ENCODE results near the gene TOX4.

Gene TOX4

DNA sequence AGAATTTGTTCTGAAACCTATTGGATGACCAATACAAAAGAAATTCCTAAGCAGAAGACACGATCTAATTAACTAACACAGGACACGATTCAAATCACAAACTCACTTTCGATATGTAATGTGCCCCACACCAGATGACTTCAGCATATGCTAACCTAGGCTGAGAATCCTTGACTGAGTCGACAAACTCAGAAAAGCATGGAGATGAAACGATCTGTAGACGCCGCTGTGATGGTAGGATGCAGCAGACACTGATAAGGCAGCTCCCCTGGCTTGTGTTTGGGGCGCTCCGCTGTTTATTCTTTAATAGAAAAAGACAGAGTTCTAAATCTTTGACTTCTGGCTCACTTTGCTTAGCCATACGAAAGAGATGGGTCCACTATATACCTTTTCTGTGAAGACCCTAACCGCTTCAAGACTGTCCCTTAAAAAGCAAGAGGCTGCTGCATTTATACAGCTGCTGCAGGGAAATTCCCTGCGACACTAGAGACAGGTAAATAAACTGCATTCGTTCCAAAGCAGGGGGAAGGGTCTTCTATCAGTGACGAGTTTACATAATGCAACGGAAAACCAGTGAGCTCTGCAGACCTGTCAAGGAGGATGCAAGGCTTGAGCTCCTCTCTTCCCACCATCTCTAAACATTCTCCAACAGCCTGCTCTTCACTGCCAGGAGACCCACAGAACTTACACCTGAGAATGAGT lies 22.0 kb upstream of the TOX4 start:
- H3K4me3 ChIP-seq (IDR thresholded peaks at IDR 0.05; ENCODE audit: insufficient read depth, low read depth, low read length): no peak overlapping the region
- TF ChIP-seq, protein P1, sequence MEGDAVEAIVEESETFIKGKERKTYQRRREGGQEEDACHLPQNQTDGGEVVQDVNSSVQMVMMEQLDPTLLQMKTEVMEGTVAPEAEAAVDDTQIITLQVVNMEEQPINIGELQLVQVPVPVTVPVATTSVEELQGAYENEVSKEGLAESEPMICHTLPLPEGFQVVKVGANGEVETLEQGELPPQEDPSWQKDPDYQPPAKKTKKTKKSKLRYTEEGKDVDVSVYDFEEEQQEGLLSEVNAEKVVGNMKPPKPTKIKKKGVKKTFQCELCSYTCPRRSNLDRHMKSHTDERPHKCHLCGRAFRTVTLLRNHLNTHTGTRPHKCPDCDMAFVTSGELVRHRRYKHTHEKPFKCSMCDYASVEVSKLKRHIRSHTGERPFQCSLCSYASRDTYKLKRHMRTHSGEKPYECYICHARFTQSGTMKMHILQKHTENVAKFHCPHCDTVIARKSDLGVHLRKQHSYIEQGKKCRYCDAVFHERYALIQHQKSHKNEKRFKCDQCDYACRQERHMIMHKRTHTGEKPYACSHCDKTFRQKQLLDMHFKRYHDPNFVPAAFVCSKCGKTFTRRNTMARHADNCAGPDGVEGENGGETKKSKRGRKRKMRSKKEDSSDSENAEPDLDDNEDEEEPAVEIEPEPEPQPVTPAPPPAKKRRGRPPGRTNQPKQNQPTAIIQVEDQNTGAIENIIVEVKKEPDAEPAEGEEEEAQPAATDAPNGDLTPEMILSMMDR (conservative IDR thresholded peaks at IDR 0.05; ENCODE audit: low read depth, low read length): no peak
- peaks cover 52% of the 10 kb centered on the region for H3K79me2 ChIP-seq (ENCODE audit: insufficient read depth, low read depth)
- peak overlapping the region; percentile 66; the same call in 1 of the 2 replicates for H3K9ac ChIP-seq
- peak overlapping the region; percentile 65; the same call in 1 of the 2 replicates for H3K27ac ChIP-seq
- H4K20me1 ChIP-seq (ENCODE audit: insufficient read depth): no peaks in the 10 kb centered on the region
- H3K27me3 ChIP-seq (ENCODE audit: insufficient read depth, low read depth): no peaks in the 10 kb centered on the region
- H3K4me2 ChIP-seq: peak overlapping the region; percentile 72
- peaks cover 34% of the 10 kb centered on the region for H3K4me1 ChIP-seq (ENCODE audit: low read depth, poor library complexity, severe bottlenecking)
- H3K36me3 ChIP-seq (ENCODE audit: insufficient read depth): no peaks in the 10 kb centered on the region
- peak overlapping the region; percentile 66 for H2AFZ ChIP-seq (ENCODE audit: low read depth)

DNA sequence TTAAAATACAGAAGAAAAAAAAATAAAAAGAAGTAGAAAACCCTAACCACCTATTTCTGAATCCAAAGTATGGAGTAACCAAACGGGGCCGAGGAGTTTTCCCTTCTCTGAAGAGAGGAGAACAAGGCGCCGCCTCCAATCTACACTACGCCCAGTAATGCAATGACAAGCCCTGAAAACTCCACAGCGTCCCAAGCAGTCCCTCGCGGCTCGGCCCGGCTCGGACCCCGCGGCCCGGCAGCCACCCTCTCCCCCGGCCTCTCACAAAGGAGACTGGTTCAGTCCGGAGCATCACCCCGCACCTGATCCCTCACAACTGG lies 21.4 kb upstream of the TOX4 start:
- Histone ChIP-seq H2AFZ (ENCODE audit: low read depth) (peak overlapping the region; percentile 66), H3K79me2 (ENCODE audit: insufficient read depth, low read depth) (peaks cover 47% of the 10 kb centered on the region)
- TF ChIP-seq, protein P1 (conservative IDR thresholded peaks at IDR 0.05; ENCODE audit: low read depth, low read length): no peak

DNA sequence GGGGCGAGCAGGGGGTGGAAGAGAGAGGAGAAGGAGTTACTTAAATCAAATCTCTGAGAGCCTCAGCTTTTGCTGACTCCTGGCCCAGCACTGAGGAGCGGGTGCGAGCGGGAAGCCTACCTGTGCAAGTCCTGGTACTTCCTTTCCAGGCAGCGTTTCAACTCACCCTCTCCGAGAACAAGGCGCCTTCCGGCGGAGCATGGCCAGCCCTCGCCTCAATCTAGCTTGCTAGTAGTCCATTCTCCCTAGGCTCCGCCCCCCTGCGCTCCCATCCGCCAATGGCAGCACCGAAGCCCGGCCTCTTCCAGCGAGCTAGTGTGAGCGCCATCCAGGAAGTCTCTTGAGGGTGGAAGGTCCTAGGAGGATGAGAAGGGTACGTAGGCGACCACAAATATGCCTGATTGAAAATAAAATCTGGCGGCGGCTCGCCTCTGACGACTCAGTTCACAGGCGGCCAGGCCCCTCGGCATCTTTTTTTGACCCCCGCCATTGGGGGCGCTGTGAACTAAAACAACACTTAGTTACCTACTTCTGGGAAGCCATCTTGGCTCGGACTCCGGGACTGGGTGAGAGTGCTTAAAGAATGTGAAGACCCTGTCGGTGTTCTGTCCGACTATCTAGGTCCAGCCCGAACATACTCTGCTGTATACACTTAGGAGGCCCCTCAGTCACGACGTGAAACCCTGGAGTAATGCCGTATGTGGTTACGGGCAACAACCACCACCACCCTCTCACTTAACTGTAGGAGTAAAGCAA lies 20.9 kb upstream of the TOX4 start, which contains the start of gene CHD8:
TSS of gene CHD8 (minus strand) at position 212 of the 756 bp plus-strand sequence. CDS start 24,480 bp downstream, outside the sequence.
- H3K27me3 ChIP-seq (ENCODE audit: insufficient read depth, low read depth): no peaks in the 10 kb centered on the region
- peak within 1 kb of the TSS; percentile 89 for H3K4me2 ChIP-seq
- H4K20me1 ChIP-seq (ENCODE audit: insufficient read depth): no peaks in the 10 kb centered on the region
- peak within 1 kb of the TSS; percentile 89 for H3K27ac ChIP-seq
- peak within 1 kb of the TSS; percentile 80 for H3K9ac ChIP-seq
- TF ChIP-seq, protein P1 (conservative IDR thresholded peaks at IDR 0.05; ENCODE audit: low read depth, low read length): peak; percentile 74
- peaks cover 41% of the 10 kb centered on the region for H3K79me2 ChIP-seq (ENCODE audit: insufficient read depth, low read depth)
- peaks cover 23% of the 10 kb centered on the region for H3K4me1 ChIP-seq (ENCODE audit: low read depth, poor library complexity, severe bottlenecking)
- H3K36me3 ChIP-seq (ENCODE audit: insufficient read depth): no peaks in the 10 kb centered on the region
- peak within 1 kb of the TSS; percentile 94 for H2AFZ ChIP-seq (ENCODE audit: low read depth)
- no peak within 1 kb of the TSS for H3K4me3 ChIP-seq (IDR thresholded peaks at IDR 0.05; ENCODE audit: insufficient read depth, low read depth, low read length)

More for the DNA sequence above, 21.4 kb upstream of the TOX4 start:
- Histone ChIP-seq H3K4me3 (IDR thresholded peaks at IDR 0.05; ENCODE audit: insufficient read depth, low read depth, low read length) (no peak overlapping the region), H3K9ac (peak overlapping the region; percentile 66), H3K36me3 (ENCODE audit: insufficient read depth) (no peaks in the 10 kb centered on the region), H3K4me2 (peak overlapping the region; percentile 72; the same call in 1 of the 2 replicates), H3K27ac (peak overlapping the region; percentile 65), H4K20me1 (ENCODE audit: insufficient read depth) (no peaks in the 10 kb centered on the region), H3K27me3 (ENCODE audit: insufficient read depth, low read depth) (no peaks in the 10 kb centered on the region), H3K4me1 (ENCODE audit: low read depth, poor library complexity, severe bottlenecking) (peaks cover 29% of the 10 kb centered on the region)

DNA sequence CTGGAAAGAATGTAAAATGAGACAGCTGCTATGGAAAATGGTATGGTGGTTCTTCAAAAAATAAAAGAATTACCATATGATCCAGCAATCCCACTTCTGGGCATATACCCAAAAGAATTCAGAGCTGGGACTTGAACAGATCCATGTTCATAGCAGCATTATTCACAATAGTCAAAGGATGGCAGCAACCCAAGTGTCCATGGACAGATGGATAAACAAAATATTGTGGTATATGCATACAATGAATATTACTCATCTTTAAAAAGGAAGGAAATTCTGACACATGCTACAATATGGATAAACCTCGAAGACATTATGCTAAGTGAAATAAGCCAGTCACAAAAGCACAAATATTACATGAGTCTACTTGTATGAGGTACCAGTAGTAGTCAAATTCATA lies 9.4 kb upstream of the TOX4 start:
- no peak overlapping the region for H3K9ac ChIP-seq
- H3K4me2 ChIP-seq: no peak overlapping the region
- TF ChIP-seq, protein P1 (conservative IDR thresholded peaks at IDR 0.05; ENCODE audit: low read depth, low read length): no peak
- no peaks in the 10 kb centered on the region for H3K27me3 ChIP-seq (ENCODE audit: insufficient read depth, low read depth)
- H3K79me2 ChIP-seq (ENCODE audit: insufficient read depth, low read depth): no peaks in the 10 kb centered on the region
- H4K20me1 ChIP-seq (ENCODE audit: insufficient read depth): no peaks in the 10 kb centered on the region
- no peak overlapping the region for H2AFZ ChIP-seq (ENCODE audit: low read depth)
- no peaks in the 10 kb centered on the region for H3K4me1 ChIP-seq (ENCODE audit: low read depth, poor library complexity, severe bottlenecking)
- H3K27ac ChIP-seq: no peak overlapping the region
- no peak overlapping the region for H3K4me3 ChIP-seq (IDR thresholded peaks at IDR 0.05; ENCODE audit: insufficient read depth, low read depth, low read length)
- no peaks in the 10 kb centered on the region for H3K36me3 ChIP-seq (ENCODE audit: insufficient read depth)

Measured in KMS-11 (cell line).